Measurements from ENCODE around the gene CDH18.

CDH18 gene

DNA sequence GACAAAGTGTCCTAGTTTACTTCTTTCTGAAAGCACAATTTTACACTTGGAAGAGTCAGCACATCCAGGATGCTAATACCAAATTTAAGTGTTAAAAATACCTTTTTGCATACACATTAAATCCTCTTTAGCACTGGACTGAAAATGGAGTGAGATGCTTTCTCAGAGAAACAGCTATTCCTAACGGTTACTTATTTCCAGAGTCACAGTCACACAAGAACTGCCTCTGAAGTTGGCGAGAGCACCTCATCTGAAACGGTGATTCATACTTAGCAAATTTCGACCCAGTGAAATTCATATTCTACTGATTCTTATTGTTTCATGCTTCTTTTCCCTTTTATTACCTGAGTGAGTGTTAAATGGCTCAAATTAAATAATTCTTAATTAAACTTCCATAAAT is 12.2 kb downstream of the CDH18 start:
- H3K79me2 ChIP-seq (ENCODE audit: insufficient read depth, low read depth), result no peaks in the 10 kb centered on the region
- H3K4me1 ChIP-seq (ENCODE audit: low read depth, poor library complexity, severe bottlenecking), result no peaks in the 10 kb centered on the region
- H3K36me3 ChIP-seq (ENCODE audit: insufficient read depth), result no peaks in the 10 kb centered on the region
- no peaks in the 10 kb centered on the region for H4K20me1 ChIP-seq (ENCODE audit: insufficient read depth)
- H3K27me3 ChIP-seq (ENCODE audit: insufficient read depth, low read depth), result no peaks in the 10 kb centered on the region
- TF ChIP-seq, protein P1, sequence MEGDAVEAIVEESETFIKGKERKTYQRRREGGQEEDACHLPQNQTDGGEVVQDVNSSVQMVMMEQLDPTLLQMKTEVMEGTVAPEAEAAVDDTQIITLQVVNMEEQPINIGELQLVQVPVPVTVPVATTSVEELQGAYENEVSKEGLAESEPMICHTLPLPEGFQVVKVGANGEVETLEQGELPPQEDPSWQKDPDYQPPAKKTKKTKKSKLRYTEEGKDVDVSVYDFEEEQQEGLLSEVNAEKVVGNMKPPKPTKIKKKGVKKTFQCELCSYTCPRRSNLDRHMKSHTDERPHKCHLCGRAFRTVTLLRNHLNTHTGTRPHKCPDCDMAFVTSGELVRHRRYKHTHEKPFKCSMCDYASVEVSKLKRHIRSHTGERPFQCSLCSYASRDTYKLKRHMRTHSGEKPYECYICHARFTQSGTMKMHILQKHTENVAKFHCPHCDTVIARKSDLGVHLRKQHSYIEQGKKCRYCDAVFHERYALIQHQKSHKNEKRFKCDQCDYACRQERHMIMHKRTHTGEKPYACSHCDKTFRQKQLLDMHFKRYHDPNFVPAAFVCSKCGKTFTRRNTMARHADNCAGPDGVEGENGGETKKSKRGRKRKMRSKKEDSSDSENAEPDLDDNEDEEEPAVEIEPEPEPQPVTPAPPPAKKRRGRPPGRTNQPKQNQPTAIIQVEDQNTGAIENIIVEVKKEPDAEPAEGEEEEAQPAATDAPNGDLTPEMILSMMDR (conservative IDR thresholded peaks at IDR 0.05; ENCODE audit: low read depth, low read length), result no peak
- no peak overlapping the region for H3K9ac ChIP-seq
- no peak overlapping the region for H3K27ac ChIP-seq
- no peak overlapping the region for H3K4me3 ChIP-seq (IDR thresholded peaks at IDR 0.05; ENCODE audit: insufficient read depth, low read depth, low read length)
- no peak overlapping the region for H3K4me2 ChIP-seq
- no peak overlapping the region for H2AFZ ChIP-seq (ENCODE audit: low read depth)

DNA sequence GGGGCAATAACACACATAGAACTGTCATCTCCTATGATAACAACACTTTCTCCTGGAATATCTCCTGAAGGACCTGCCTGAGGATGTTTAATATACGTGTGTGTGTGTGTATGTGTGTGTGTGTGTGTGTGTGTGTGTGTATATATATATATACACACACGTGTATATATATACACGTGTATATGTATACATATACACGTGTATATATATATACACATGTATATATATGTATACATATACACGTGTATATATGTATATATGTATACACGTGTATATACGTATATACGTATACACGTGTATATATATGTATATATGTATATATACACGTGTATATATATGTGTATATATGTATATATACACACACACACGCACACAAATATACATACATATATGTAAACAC is 27.5 kb downstream of the CDH18 start:
- no peaks in the 10 kb centered on the region for H3K27me3 ChIP-seq (ENCODE audit: insufficient read depth, low read depth)
- TF ChIP-seq, protein P1 (conservative IDR thresholded peaks at IDR 0.05; ENCODE audit: low read depth, low read length), result no peak
- no peak overlapping the region for H3K4me3 ChIP-seq (IDR thresholded peaks at IDR 0.05; ENCODE audit: insufficient read depth, low read depth, low read length)
- no peak overlapping the region for H3K27ac ChIP-seq
- no peaks in the 10 kb centered on the region for H4K20me1 ChIP-seq (ENCODE audit: insufficient read depth)
- H3K4me2 ChIP-seq, result no peak overlapping the region
- H3K36me3 ChIP-seq (ENCODE audit: insufficient read depth), result no peaks in the 10 kb centered on the region
- H3K4me1 ChIP-seq (ENCODE audit: low read depth, poor library complexity, severe bottlenecking), result no peaks in the 10 kb centered on the region
- no peak overlapping the region for H2AFZ ChIP-seq (ENCODE audit: low read depth)
- H3K79me2 ChIP-seq (ENCODE audit: insufficient read depth, low read depth), result no peaks in the 10 kb centered on the region
- no peak overlapping the region for H3K9ac ChIP-seq

DNA sequence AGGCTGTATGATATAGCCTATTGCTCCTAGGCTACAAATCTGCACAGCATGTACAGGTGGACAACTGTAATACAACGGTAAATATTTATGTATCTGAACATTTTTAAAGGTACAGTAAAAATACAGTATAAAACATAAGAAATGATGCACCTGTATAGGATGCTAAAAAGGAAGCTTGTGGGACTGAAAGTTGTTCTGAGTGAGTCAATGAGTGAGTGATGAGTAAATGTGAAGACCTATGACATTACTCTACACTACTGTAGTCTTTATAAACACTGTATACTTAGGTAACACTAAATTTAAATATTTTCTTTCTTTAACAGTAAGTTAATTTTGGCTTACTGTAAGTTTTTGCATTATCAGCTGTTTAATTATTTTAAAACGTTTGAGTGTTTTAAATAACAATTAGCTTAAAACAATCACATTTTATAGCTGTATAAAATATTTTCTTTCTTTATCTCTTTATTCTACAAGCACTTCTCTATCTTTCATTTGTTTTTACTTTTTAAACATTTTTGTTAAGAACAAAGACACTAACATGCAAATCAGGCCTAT is 28.1 kb downstream of the CDH18 start:
- Histone ChIP-seq H4K20me1 (ENCODE audit: insufficient read depth) (no peaks in the 10 kb centered on the region), H3K36me3 (ENCODE audit: insufficient read depth) (no peaks in the 10 kb centered on the region), H3K27ac (no peak overlapping the region), H3K27me3 (ENCODE audit: insufficient read depth, low read depth) (no peaks in the 10 kb centered on the region), H3K79me2 (ENCODE audit: insufficient read depth, low read depth) (no peaks in the 10 kb centered on the region), H2AFZ (ENCODE audit: low read depth) (no peak overlapping the region), H3K4me1 (ENCODE audit: low read depth, poor library complexity, severe bottlenecking) (no peaks in the 10 kb centered on the region), H3K4me2 (no peak overlapping the region), H3K9ac (no peak overlapping the region), H3K4me3 (IDR thresholded peaks at IDR 0.05; ENCODE audit: insufficient read depth, low read depth, low read length) (no peak overlapping the region)
- TF ChIP-seq, protein P1 (conservative IDR thresholded peaks at IDR 0.05; ENCODE audit: low read depth, low read length), result no peak

DNA sequence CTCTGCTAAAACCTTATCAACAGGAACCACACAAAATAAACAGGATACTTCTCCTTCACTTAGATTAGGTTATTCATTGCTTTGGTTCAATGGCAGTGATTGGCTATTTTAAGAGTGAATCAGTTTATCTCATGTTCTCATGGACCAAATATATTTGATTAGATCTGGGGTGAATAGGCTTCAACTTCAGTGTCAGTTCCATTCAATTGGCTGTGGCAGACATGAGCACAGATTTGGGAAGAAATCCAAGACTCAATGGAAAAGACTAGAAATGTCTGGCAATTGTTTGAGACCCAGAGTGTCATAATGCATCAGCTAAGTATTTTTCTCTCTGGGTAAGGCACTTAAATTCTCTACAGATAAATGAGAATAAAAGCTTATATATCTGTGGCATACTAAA is 37.1 kb downstream of the CDH18 start:
- Histone ChIP-seq H3K27me3 (ENCODE audit: insufficient read depth, low read depth) (no peaks in the 10 kb centered on the region), H3K4me3 (IDR thresholded peaks at IDR 0.05; ENCODE audit: insufficient read depth, low read depth, low read length) (no peak overlapping the region), H3K9ac (no peak overlapping the region), H3K36me3 (ENCODE audit: insufficient read depth) (no peaks in the 10 kb centered on the region), H2AFZ (ENCODE audit: low read depth) (no peak overlapping the region), H3K27ac (no peak overlapping the region), H3K4me2 (no peak overlapping the region), H4K20me1 (ENCODE audit: insufficient read depth) (no peaks in the 10 kb centered on the region), H3K79me2 (ENCODE audit: insufficient read depth, low read depth) (no peaks in the 10 kb centered on the region), H3K4me1 (ENCODE audit: low read depth, poor library complexity, severe bottlenecking) (no peaks in the 10 kb centered on the region)
- TF ChIP-seq, protein P1 (conservative IDR thresholded peaks at IDR 0.05; ENCODE audit: low read depth, low read length), result no peak
